SK-N-SH (cell line): ENCODE data around the gene ANKRD44.

Experiments used
- CTCF ChIP-seq: fragments of 200-600 bp; sonication (generic); IDR thresholded peaks from 2 replicates; pipeline ENCODE4 v1.6.1; 2017; ENCODE audit warnings: antibody characterized with exemption, mild to moderate bottlenecking, moderate library complexity
- TEAD4 ChIP-seq: IDR thresholded peaks from 2 replicates; pipeline ENCODE4 v1.4.0; 2012; ENCODE audit warnings: mild to moderate bottlenecking, borderline replicate concordance; ENCODE audit not compliant: insufficient read depth
- ZBTB33 ChIP-seq: IDR thresholded peaks from 2 replicates; pipeline ENCODE4 v1.4.0; 2012; ENCODE audit warnings: low read depth, borderline replicate concordance

GRCh38 chr2:197045115-197045514, 265.5 kb downstream of the ANKRD44 start:
- TF ChIP-seq CTCF (no peak), ZBTB33 (no peak), TEAD4 (no peak)
